ENCODE data around the gene TLX2. TPM values are rescaled to one million over a fixed set of nuclear protein-coding genes. Genes with fewer than 3 reads are reported as not detected.

Gene TLX2
- total RNA-seq, 1 experiment from 2014 or later = 3.1 TPM

GRCh38 chr2:74491648-74492544 is 22.4 kb upstream of the TLX2 start:
- Histone ChIP-seq H3K4me1 (ENCODE audit: insufficient read depth, low read length) (peaks cover 9% of the 10 kb centered on the region), H3K9me3 (ENCODE audit: low read length) (no peaks in the 10 kb centered on the region), H3K9me2 (replicated peaks; ENCODE audit: low read length) (no peaks in the 10 kb centered on the region), H3F3A (ENCODE audit: low read length, unreplicated experiment) (no peaks in the 10 kb centered on the region), H3K79me2 (ENCODE audit: low read length) (no peaks in the 10 kb centered on the region), H2AFZ (ENCODE audit: low read length) (no peak overlapping the region), H4K20me1 (ENCODE audit: low read length) (no peaks in the 10 kb centered on the region), H3K27me3 (ENCODE audit: low read length) (no peaks in the 10 kb centered on the region), H3K4me2 (ENCODE audit: low read length) (no peak overlapping the region), H3K4me3 (ENCODE audit: low read length) (no peak overlapping the region), H3K36me3 (ENCODE audit: low read depth, low read length) (peaks cover 28% of the 10 kb centered on the region), H3K9ac (ENCODE audit: low read length) (no peak overlapping the region), H3K27ac (ENCODE audit: low read length) (no peak overlapping the region)
- intact Hi-C loops (cut with micrococcal nuclease) = no loop called here
- BruUV-seq (replicated peaks) = no TSS peak
- DNase-seq (no peak), ATAC-seq (no peak)
- ChIA-PET POLR2A (ENCODE audit: unreplicated experiment) (no interaction called here), CTCF (no interaction called here)
- TF ChIP-seq CTCF (conservative IDR thresholded peaks at IDR 0.05; ENCODE audit: low read depth, low read length) (no peak), EZH2phosphoT487 (IDR thresholded peaks at IDR 0.05; ENCODE audit: borderline replicate concordance, low read length) (no peak), EZH2 (IDR thresholded peaks at IDR 0.05; ENCODE audit: low read length, unreplicated experiment) (no peak)

GRCh38 chr2:74493546-74493945 is 20.7 kb upstream of the TLX2 start:
- H3K36me3 ChIP-seq (ENCODE audit: low read depth, low read length) = peaks cover 28% of the 10 kb centered on the region
- H2AFZ ChIP-seq (ENCODE audit: low read length) = no peak overlapping the region
- no peaks in the 10 kb centered on the region for H3K9me2 ChIP-seq (replicated peaks; ENCODE audit: low read length)
- intact Hi-C loops (cut with micrococcal nuclease) = no loop called here
- DNase-seq (no peak), ATAC-seq (no peak)
- ChIA-PET CTCF (no interaction called here), POLR2A (ENCODE audit: unreplicated experiment) (no interaction called here)
- no peak overlapping the region for H3K9ac ChIP-seq (ENCODE audit: low read length)
- H3K4me1 ChIP-seq (ENCODE audit: insufficient read depth, low read length) = peaks cover 11% of the 10 kb centered on the region
- H3K27me3 ChIP-seq (ENCODE audit: low read length) = no peaks in the 10 kb centered on the region
- H3K4me3 ChIP-seq (ENCODE audit: low read length) = no peak overlapping the region
- no peaks in the 10 kb centered on the region for H3F3A ChIP-seq (ENCODE audit: low read length, unreplicated experiment)
- H3K4me2 ChIP-seq (ENCODE audit: low read length) = no peak overlapping the region
- no peaks in the 10 kb centered on the region for H3K9me3 ChIP-seq (ENCODE audit: low read length)
- no TSS peak for BruUV-seq (replicated peaks)
- no peaks in the 10 kb centered on the region for H4K20me1 ChIP-seq (ENCODE audit: low read length)
- TF ChIP-seq CTCF (conservative IDR thresholded peaks at IDR 0.05; ENCODE audit: low read depth, low read length) (no peak), EZH2 (IDR thresholded peaks at IDR 0.05; ENCODE audit: low read length, unreplicated experiment) (no peak), EZH2phosphoT487 (IDR thresholded peaks at IDR 0.05; ENCODE audit: borderline replicate concordance, low read length) (no peak)
- H3K27ac ChIP-seq (ENCODE audit: low read length) = no peak overlapping the region
- H3K79me2 ChIP-seq (ENCODE audit: low read length) = no peaks in the 10 kb centered on the region

- intact Hi-C loops (cut with micrococcal nuclease) = no loop called here
- H3K4me2 ChIP-seq (ENCODE audit: low read length) = no peak overlapping the region
- H3K79me2 ChIP-seq (ENCODE audit: low read length) = no peaks in the 10 kb centered on the region
- H3K27ac ChIP-seq (ENCODE audit: low read length) = no peak overlapping the region
- H3K9me2 ChIP-seq (replicated peaks; ENCODE audit: low read length) = no peaks in the 10 kb centered on the region
- DNase-seq = no peak
- no peaks in the 10 kb centered on the region for H3K27me3 ChIP-seq (ENCODE audit: low read length)
- no peak overlapping the region for H3K4me3 ChIP-seq (ENCODE audit: low read length)
- ChIA-PET CTCF (no interaction called here), POLR2A (ENCODE audit: unreplicated experiment) (no interaction called here)
- BruUV-seq (replicated peaks) = no TSS peak
- H3K9ac ChIP-seq (ENCODE audit: low read length) = no peak overlapping the region
- H3K36me3 ChIP-seq (ENCODE audit: low read depth, low read length) = peaks cover 28% of the 10 kb centered on the region
- peaks cover 19% of the 10 kb centered on the region for H3K4me1 ChIP-seq (ENCODE audit: insufficient read depth, low read length)
- TF ChIP-seq EZH2phosphoT487 (IDR thresholded peaks at IDR 0.05; ENCODE audit: borderline replicate concordance, low read length) (no peak), EZH2 (IDR thresholded peaks at IDR 0.05; ENCODE audit: low read length, unreplicated experiment) (no peak), CTCF (conservative IDR thresholded peaks at IDR 0.05; ENCODE audit: low read depth, low read length) (no peak)
- H3K9me3 ChIP-seq (ENCODE audit: low read length) = no peaks in the 10 kb centered on the region
- ATAC-seq = no peak
- H2AFZ ChIP-seq (ENCODE audit: low read length) = no peak overlapping the region
- H4K20me1 ChIP-seq (ENCODE audit: low read length) = no peaks in the 10 kb centered on the region
- no peaks in the 10 kb centered on the region for H3F3A ChIP-seq (ENCODE audit: low read length, unreplicated experiment)
Measured at GRCh38 chr2:74495440-74495839, 18.8 kb upstream of the TLX2 start.
